GM13977 (cell line): Measurements from ENCODE around the gene RCOR1.

ENCODE experiments used
- DNase-seq: peaks from one replicate; pipeline ENCODE4 v3.0.0; 2012; ENCODE audit warnings: low spot score
- in situ Hi-C: fragments of 300-500 bp; cut with MboI; formaldehyde crosslinking; loops from one replicate; pipeline ENCODE4 v1.12.0; 2022; ENCODE audit warnings: low sequenced_read_pairs, low pct_unique_long_range_greater_than_20kb, mixed read lengths, inconsistent platforms; ENCODE audit not compliant: unreplicated experiment
- TF ChIP-seq, protein P1 (sequence below): IDR thresholded peaks from 2 replicates; pipeline ENCODE4 v1.5.1; 2012; ENCODE audit warnings: mild to moderate bottlenecking, control low read depth; ENCODE audit not compliant: insufficient read depth; ENCODE audit errors: extremely low read depth, missing control alignments

The RCOR1 gene

GRCh38 chr14:102646615-102647014 lies 54.2 kb downstream of the RCOR1 start:
- in situ Hi-C loops, result no loop called here
- DNase-seq, result no peak

DNA sequence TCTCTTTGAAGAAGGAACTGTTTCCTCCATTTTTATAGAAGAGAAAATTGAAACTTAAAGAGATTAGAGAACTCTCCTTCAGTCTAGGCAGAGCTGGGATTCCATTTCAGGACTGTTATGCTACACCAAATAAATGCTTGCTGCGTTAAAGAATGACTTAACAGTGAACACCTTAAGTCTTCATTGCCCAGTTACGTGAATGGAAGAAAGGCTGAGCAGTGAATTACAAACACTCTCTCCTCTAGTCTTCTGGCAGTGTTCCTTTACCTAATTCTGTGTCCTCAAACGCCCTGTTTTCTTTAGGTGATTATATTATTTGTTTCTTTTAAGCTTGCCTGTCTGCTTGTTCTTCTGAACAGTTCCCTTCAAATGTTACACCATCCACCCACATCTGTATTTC lies 59.7 kb downstream of the RCOR1 start:
- no peak for DNase-seq
- in situ Hi-C loops, result no loop called here

More at GRCh38 chr14:102646615-102647014, 54.2 kb downstream of the RCOR1 start:
- TF ChIP-seq, protein P1, sequence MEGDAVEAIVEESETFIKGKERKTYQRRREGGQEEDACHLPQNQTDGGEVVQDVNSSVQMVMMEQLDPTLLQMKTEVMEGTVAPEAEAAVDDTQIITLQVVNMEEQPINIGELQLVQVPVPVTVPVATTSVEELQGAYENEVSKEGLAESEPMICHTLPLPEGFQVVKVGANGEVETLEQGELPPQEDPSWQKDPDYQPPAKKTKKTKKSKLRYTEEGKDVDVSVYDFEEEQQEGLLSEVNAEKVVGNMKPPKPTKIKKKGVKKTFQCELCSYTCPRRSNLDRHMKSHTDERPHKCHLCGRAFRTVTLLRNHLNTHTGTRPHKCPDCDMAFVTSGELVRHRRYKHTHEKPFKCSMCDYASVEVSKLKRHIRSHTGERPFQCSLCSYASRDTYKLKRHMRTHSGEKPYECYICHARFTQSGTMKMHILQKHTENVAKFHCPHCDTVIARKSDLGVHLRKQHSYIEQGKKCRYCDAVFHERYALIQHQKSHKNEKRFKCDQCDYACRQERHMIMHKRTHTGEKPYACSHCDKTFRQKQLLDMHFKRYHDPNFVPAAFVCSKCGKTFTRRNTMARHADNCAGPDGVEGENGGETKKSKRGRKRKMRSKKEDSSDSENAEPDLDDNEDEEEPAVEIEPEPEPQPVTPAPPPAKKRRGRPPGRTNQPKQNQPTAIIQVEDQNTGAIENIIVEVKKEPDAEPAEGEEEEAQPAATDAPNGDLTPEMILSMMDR, result no peak

GRCh38 chr14:102654298-102654697 lies 61.8 kb downstream of the RCOR1 start:
- in situ Hi-C loops, result no loop called here
- DNase-seq, result no peak
- TF ChIP-seq, protein P1, result no peak

More for the DNA sequence above, 59.7 kb downstream of the RCOR1 start:
- TF ChIP-seq, protein P1, result no peak

DNA sequence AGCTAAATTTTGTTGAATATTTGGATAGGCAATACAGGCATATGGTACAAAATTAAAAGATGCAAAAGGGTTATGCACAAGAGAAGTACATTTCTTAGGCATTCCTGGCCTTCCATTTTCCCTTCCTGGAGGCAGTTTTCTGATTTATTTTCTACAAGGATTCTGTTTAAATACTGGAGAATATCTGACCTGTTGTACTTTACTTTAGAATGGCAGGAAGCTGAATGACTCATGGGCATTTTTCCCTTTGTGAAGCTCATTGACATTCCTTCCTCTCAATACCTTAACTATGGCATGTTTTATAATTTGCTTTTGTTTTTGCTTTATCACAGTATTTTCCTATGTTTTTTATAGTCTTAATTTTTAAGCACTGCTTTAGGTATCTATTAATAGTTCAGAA lies 62.7 kb downstream of the RCOR1 start:
- TF ChIP-seq, protein P1, result no peak
- in situ Hi-C loops, result no loop called here
- DNase-seq, result no peak

DNA sequence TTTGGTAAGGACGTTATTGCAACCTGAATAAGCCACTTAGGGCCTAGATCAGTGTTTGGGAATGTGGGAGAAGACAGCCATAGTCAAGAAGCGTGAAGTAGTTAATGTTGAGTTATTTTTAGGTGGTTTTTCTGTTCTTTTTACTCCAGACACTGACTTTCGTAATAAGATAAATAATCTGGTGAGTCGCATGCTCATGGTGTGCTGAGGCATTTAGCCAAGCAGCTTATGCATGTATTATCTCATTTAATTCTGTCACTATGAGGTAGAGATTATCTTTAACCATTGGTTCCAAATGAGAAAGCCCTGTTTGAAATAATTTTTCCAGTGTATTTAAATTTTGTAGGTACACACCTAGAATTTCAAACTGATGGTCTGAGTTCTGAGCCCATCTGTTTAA lies 67.3 kb downstream of the RCOR1 start:
- in situ Hi-C loops, result no loop called here
- no peak for DNase-seq
- TF ChIP-seq, protein P1, result no peak

DNA sequence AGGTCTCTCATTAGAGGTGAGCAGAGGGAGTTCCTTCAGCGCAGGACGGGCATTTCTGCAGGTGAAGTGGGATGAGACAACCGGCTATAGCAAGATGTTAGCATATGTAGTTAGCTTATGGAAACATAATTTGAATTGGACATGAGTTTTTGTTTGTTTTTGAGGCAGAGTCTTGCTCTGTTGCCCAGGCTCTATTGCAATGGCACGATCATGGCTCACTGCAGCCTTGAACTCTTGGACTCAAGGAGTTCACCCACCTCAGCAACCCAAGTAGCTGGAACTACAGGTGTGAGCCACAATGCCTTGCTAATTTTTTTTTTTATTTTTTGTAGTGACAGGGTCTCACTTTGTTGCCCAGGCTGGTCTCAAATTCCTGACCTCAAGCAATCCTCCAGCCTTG lies 69.2 kb downstream of the RCOR1 start:
- TF ChIP-seq, protein P1, result no peak
- DNase-seq, result no peak
- in situ Hi-C loops, result no loop called here
